AG10803 (cell line): Measurements from ENCODE around the gene TRIM24.
"Not testable (repeated sequence)": the region's sequence is repeated elsewhere in the genome, so short reads cannot be mapped to it uniquely, and the experiment has no call there.

Source experiments
- DNase-seq: peaks from one replicate; pipeline ENCODE4 v3.0.0; 2010; ENCODE audit warnings: low read depth
- H3K4me3 ChIP-seq: 2 replicates; pipeline ENCODE4 v1.5.1; 2011; ENCODE audit warnings: mild to moderate bottlenecking, low read length, control low read depth
- CTCF ChIP-seq: conservative IDR thresholded peaks from 2 replicates; pipeline ENCODE4 v1.5.1; 2011; ENCODE audit warnings: mild to moderate bottlenecking, low read length, control low read depth, inconsistent platforms

The TRIM24 gene

GRCh38 chr7:138465046-138465445 lies 5.0 kb downstream of the TRIM24 start:
- no peak for TF ChIP-seq CTCF
- peak; percentile 5 for DNase-seq
- H3K4me3 ChIP-seq, result no peak overlapping the region

GRCh38 chr7:138466069-138466756 lies 6.2 kb downstream of the TRIM24 start:
- not testable (repeated sequence) for H3K4me3 ChIP-seq, DNase-seq

GRCh38 chr7:138468244-138469123 lies 8.4 kb downstream of the TRIM24 start:
- TF ChIP-seq CTCF, result no peak
- no peak overlapping the region for H3K4me3 ChIP-seq
- no peak for DNase-seq

- no peak overlapping the region for H3K4me3 ChIP-seq
- no peak for TF ChIP-seq CTCF
- no peak for DNase-seq
Observed at GRCh38 chr7:138470391-138471157, 10.5 kb downstream of the TRIM24 start.

GRCh38 chr7:138472292-138473079 lies 12.4 kb downstream of the TRIM24 start:
- TF ChIP-seq CTCF, result no peak
- no peak overlapping the region for H3K4me3 ChIP-seq
- DNase-seq, result no peak

- DNase-seq, result no peak
- TF ChIP-seq CTCF, result no peak
- no peak overlapping the region for H3K4me3 ChIP-seq
Observed at GRCh38 chr7:138475377-138475776, 15.3 kb downstream of the TRIM24 start.
